Activated CD4-positive, alpha-beta T cell treated with anti-CD3 and anti-CD28 coated beads, Interleukin-2, amount 50 U/mL, for 48 hours (primary cell): ENCODE data around the gene AARSD1.
A peak's percentile ranks its signal among the peaks of the same experiment; 100 is the strongest.
"Not testable (repeated sequence)": the region's sequence is repeated elsewhere in the genome, so short reads cannot be mapped to it uniquely, and the experiment has no call there.

Source experiments
- DNase-seq, 2 experiments: peaks; one replicate each; pipeline ENCODE4 v3.0.0-alpha.2; 2020

The AARSD1 gene, protein sequence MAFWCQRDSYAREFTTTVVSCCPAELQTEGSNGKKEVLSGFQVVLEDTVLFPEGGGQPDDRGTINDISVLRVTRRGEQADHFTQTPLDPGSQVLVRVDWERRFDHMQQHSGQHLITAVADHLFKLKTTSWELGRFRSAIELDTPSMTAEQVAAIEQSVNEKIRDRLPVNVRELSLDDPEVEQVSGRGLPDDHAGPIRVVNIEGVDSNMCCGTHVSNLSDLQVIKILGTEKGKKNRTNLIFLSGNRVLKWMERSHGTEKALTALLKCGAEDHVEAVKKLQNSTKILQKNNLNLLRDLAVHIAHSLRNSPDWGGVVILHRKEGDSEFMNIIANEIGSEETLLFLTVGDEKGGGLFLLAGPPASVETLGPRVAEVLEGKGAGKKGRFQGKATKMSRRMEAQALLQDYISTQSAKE

GRCh38 chr17:42964161-42964932, at the start of gene AARSD1:
TSS of gene AARSD1 (minus strand) at chr17:42964454. CDS start at chr17:42964440, 14 bp downstream.
- DNase-seq = peak; percentile 89 to 92

GRCh38 chr17:43013296-43013695, 49.0 kb upstream of the AARSD1 start:
- DNase-seq = no peak

GRCh38 chr17:43011728-43012472, 47.6 kb upstream of the AARSD1 start:
- DNase-seq = no peak

GRCh38 chr17:43010667-43011308, 46.5 kb upstream of the AARSD1 start:
- DNase-seq = no peak

GRCh38 chr17:43006639-43007551, 42.6 kb upstream of the AARSD1 start, which contains the start of gene IFI35:
TSS of gene IFI35 (plus strand) at chr17:43006784. CDS start at chr17:43006948, 164 bp downstream.
- peak; percentile 86 to 91 for DNase-seq

GRCh38 chr17:43003542-43004172, 39.4 kb upstream of the AARSD1 start:
- DNase-seq = no peak

DNA sequence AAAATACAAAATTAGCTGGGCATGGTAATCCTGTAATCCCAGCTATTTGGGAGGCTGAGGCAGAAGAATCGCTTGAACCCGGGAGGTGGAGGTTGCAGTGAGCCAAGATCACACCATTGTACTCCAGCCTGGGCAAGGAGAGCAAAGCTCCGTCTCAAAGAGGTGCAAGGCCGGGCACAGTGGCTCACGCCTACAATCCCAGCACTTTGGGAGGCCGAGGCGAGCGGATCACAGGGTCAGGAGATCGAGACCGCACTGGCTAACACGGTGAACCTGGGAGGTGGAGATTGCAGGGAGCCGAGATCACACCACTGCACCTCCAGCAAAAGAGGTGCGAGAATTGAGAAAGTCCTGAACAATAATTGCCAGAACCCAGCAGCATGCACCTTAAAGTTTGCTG, 36.6 kb upstream of the AARSD1 start:
- not testable (repeated sequence) for DNase-seq

DNA sequence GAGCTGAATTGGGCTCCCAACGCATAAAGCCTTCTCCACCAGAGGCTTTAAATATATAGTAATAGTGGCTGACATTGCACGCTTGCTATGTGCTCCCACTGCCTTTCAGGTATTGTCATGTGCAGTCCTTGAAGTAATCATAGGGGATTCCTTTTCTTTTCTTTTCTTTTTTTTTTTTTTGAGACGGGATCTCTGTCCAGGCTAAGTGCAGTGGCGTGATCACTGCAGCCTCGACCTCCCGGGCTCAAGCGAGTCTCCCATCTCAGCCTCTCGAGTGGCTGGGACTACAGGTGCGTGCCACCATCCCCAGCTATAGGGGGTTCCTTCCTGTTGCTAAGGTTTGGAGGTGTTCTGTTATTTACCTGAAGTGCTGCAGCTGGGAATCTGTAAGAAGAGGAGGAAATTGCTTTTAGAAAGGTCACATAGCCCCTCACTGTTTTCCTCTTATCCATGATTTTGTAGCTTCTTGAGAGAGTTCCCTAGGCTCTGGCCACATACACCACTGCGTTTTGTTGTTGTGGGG, 34.8 kb upstream of the AARSD1 start:
- no peak for DNase-seq

- peak; percentile 96 to 97 for DNase-seq
Observed at GRCh38 chr17:42997984-42998938, 34.0 kb upstream of the AARSD1 start, which contains the start of gene RPL27. TSS of gene RPL27 (plus strand) at chr17:42998419. CDS start at chr17:42998751, 332 bp downstream.

- no peak for DNase-seq
Observed at GRCh38 chr17:42997390-42997983, 33.2 kb upstream of the AARSD1 start.

GRCh38 chr17:42993913-42994312, 29.7 kb upstream of the AARSD1 start:
- not testable (repeated sequence) for DNase-seq

DNA sequence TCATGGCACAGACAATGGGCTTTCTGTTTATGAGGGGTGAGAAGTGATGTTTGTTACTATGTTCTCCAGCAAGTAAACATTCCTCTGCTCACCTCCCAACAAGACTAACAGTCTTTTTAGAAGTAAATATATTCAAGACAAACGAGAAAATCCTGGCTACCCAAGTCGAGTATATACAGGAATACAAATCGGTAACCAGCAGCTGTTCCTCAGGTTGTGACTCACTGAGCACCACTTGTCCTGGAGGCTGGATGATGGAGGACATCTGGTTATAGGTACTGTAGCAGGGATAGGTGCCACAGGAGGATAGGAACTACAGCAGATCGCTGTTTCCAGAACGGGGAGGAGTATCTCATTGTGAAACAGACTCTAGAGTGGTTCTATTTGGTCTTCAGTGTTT, 28.6 kb upstream of the AARSD1 start:
- no peak for DNase-seq

DNA sequence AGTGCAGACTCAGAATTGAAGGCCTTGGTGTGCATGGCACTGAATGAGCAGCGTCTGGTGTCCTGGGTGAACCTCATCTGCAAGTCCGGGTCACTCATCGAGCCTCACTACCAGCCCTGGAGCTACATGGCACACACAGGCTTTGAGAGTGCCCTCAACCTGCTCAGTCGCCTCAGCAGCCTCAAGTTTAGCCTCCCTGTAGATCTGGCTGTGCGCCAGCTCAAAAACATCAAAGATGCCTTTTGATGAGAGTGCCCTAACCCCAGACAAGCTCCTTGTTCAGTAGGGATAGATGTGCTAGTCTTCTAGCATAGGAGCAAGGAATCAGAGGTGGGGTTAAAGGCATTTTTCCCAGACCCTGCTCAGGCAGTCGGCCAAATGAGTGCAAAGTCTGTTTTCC, 27.2 kb upstream of the AARSD1 start:
- no peak for DNase-seq

DNA sequence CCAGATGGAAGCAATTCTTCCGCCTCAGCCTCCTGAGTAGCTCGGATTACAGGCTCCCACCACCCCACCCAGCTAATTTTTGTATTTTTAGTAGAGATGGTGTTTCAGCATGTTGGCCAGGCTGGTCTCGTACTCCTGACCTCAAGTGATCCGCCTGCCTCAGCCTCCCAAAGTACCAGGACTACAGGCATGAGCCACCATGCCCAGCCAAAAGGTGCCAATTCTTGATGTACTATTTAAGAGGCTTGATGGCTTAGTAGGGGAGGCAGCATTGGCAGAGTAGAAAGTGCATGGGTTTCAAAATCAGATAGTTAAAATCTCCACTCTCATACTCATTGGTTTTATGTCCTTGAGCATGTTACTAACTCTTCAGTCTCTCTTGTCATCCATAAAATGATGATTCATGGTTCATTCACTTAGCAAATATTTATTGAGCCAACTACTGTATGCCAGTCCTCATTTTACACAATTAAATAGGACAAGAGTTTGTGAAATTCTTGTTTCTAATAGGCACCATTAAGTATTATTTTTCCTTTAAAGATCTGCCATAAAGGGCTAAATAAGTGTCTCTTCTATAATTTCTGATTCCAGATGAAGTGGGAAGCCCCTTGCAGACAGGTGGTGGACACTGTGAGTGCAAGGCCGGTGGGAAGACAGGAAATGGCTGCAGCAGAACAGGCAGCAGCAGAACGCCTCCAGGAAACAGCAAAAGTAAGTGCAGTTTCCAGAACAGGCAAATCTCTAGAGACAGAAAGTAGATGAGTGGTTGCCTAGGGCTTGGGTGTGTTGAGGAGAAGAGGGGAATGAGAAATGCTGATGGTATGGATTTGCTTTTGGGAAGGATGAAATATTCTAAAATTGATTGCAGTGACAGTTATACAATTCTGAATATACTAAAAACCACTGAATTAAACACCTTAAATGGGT, 25.7 kb upstream of the AARSD1 start:
- no peak for DNase-seq

DNA sequence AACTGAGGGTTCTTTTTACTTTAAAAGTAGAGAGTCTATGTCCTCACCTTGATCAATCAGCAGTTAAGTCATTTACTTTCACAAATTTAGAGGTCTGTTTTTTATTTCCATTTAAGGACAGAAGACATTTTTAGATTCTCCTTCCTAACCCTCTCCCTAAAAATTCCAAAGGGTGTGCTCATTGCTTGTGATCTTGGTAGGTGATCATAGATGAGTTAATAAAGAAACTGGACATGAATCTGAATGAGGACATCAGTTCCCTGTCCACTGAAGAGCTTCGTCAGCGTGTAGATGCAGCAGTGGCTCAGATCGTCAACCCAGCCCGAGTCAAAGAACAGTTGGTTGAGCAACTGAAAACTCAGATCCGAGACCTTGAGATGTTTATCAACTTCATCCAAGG, 24.9 kb upstream of the AARSD1 start:
- DNase-seq = no peak

DNA sequence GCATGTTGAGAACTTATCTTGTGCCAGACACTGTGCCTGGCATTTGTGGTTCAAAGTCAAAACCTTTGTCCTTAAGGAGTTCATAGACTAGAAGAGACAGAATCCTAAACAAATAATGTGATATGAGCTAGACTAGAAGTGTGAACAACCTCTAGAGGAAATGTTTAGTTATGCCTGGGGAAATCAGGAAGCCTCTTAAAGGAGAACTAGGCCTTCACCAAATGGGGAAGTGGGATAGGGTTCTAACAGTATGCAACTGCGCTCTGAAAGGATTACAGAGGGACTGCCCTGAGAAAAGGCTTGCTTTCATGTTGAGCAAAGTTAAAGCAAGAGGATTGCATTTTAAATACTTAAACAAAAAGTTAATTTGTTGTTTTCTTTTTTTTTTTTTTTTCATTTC, 21.0 kb upstream of the AARSD1 start:
- DNase-seq = no peak

GRCh38 chr17:42982266-42982665, 18.0 kb upstream of the AARSD1 start:
- DNase-seq = no peak
